ENCODE data around the gene FOXD1.

GRCh38 chr5:73446631-73447529 is 1.7 kb downstream of the FOXD1 start:
- TF ChIP-seq POLR2A (IDR thresholded peaks at IDR 0.05; ENCODE audit: low read depth, low read length) (no peak), RAD21 (IDR thresholded peaks at IDR 0.05; ENCODE audit: low read length) (no peak)
- TF ChIP-seq, protein P1, sequence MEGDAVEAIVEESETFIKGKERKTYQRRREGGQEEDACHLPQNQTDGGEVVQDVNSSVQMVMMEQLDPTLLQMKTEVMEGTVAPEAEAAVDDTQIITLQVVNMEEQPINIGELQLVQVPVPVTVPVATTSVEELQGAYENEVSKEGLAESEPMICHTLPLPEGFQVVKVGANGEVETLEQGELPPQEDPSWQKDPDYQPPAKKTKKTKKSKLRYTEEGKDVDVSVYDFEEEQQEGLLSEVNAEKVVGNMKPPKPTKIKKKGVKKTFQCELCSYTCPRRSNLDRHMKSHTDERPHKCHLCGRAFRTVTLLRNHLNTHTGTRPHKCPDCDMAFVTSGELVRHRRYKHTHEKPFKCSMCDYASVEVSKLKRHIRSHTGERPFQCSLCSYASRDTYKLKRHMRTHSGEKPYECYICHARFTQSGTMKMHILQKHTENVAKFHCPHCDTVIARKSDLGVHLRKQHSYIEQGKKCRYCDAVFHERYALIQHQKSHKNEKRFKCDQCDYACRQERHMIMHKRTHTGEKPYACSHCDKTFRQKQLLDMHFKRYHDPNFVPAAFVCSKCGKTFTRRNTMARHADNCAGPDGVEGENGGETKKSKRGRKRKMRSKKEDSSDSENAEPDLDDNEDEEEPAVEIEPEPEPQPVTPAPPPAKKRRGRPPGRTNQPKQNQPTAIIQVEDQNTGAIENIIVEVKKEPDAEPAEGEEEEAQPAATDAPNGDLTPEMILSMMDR (conservative IDR thresholded peaks at IDR 0.05; ENCODE audit: low read depth, low read length), result no peak

Measured in IMR-90 (cell line).